Activated CD8-positive, alpha-beta memory T cell treated with anti-CD3 and anti-CD28 coated beads, Interleukin-2, amount 10 ng/mL, durations not matched to agents 7 days and 5 days (primary cell): ENCODE results near the gene IL17B. TPM values are rescaled to one million over a fixed set of nuclear protein-coding genes. Genes with fewer than 3 reads are reported as not detected.
"Not testable (repeated sequence)": the region's sequence is repeated elsewhere in the genome, so short reads cannot be mapped to it uniquely, and the experiment has no call there.

Experiments used
- ATAC-seq: fragments of 150-1000 bp; cut with Tn5 transposase; one replicate; pipeline ENCODE4 v1.10.0; 2021; ENCODE audit warnings: moderate library complexity
- CTCF ChIA-PET: fragments of 350-600 bp; sonication (Branson Sonifier 250); formaldehyde crosslinking; loops from one replicate; lab custom pipeline; 2021; ENCODE audit warnings: antibody characterized with exemption; lab: Charles Lee
- DNase-seq: peaks from one replicate; pipeline ENCODE4 v3.0.0-alpha.2; 2020
- H3K27ac Mint-ChIP-seq: one replicate; pipeline ENCODE4 v1.8.0; 2021; ENCODE audit warnings: mild to moderate bottlenecking, mixed read lengths
- H3K27me3 Mint-ChIP-seq: one replicate; pipeline ENCODE4 v1.8.0; 2021; ENCODE audit warnings: mixed read lengths
- H3K36me3 Mint-ChIP-seq: one replicate; pipeline ENCODE4 v1.8.0; 2021; ENCODE audit warnings: mild to moderate bottlenecking, mixed read lengths
- H3K4me1 Mint-ChIP-seq: one replicate; pipeline ENCODE4 v1.8.0; 2021; ENCODE audit warnings: mixed read lengths
- H3K4me3 Mint-ChIP-seq: one replicate; pipeline ENCODE4 v1.8.0; 2021; ENCODE audit warnings: mild to moderate bottlenecking, moderate library complexity, mixed read lengths
- H3K9me3 Mint-ChIP-seq: one replicate; pipeline ENCODE4 v1.8.0; 2022; ENCODE audit warnings: low read depth, mixed read lengths
- total RNA-seq, 2 experiments: library from RNA; stranded (reverse); gene quantifications; one replicate each; pipeline ENCODE4 v1.2.3, GENCODE V29; 2021

IL17B gene
- total RNA-seq, 2 experiments from 2014 or later = not detected

- no peaks in the 10 kb centered on the region for H3K36me3 Mint-ChIP-seq
- DNase-seq (no peak), ATAC-seq (no peak)
- H3K4me3 Mint-ChIP-seq = no peak overlapping the region
- no peak overlapping the region for H3K27ac Mint-ChIP-seq
- peaks cover 5% of the 10 kb centered on the region for H3K27me3 Mint-ChIP-seq
- CTCF ChIA-PET = interaction anchor here (1.5 kb wide), 1 partner anchor 32 kb away, joined by 3 read pairs; no protein-coding TSS in a partner anchor
- no peaks in the 10 kb centered on the region for H3K9me3 Mint-ChIP-seq
- H3K4me1 Mint-ChIP-seq = no peaks in the 10 kb centered on the region
Observed at GRCh38 chr5:149403923-149404745, 25.0 kb upstream of the IL17B start.

- ATAC-seq = no peak
- peaks cover 5% of the 10 kb centered on the region for H3K27me3 Mint-ChIP-seq
- CTCF ChIA-PET = no interaction called here
Observed at GRCh38 chr5:149402291-149402690, 23.2 kb upstream of the IL17B start.

GRCh38 chr5:149401051-149401450, 22.0 kb upstream of the IL17B start:
- no peaks in the 10 kb centered on the region for H3K4me1 Mint-ChIP-seq
- H3K27me3 Mint-ChIP-seq = peaks cover 5% of the 10 kb centered on the region
- no peak overlapping the region for H3K27ac Mint-ChIP-seq
- H3K9me3 Mint-ChIP-seq = no peaks in the 10 kb centered on the region
- ATAC-seq (no peak), DNase-seq (no peak)
- H3K4me3 Mint-ChIP-seq = no peak overlapping the region
- H3K36me3 Mint-ChIP-seq = no peaks in the 10 kb centered on the region
- CTCF ChIA-PET = interaction anchor here (0.8 to 1.3 kb wide), 2 partner anchors 38 to 86 kb away, joined by 3 read pairs; no protein-coding TSS in a partner anchor

More at GRCh38 chr5:149402291-149402690, 23.2 kb upstream of the IL17B start:
- Mint-ChIP-seq H3K36me3 (no peaks in the 10 kb centered on the region), H3K9me3 (no peaks in the 10 kb centered on the region), H3K4me1 (no peaks in the 10 kb centered on the region), H3K27ac (no peak overlapping the region), H3K4me3 (no peak overlapping the region)
- no peak for DNase-seq

GRCh38 chr5:149400304-149400703, 21.2 kb upstream of the IL17B start:
- Mint-ChIP-seq H3K9me3 (no peaks in the 10 kb centered on the region), H3K36me3 (no peaks in the 10 kb centered on the region), H3K4me1 (no peaks in the 10 kb centered on the region), H3K27ac (no peak overlapping the region), H3K4me3 (no peak overlapping the region), H3K27me3 (peaks cover 6% of the 10 kb centered on the region)
- no peak for DNase-seq
- ATAC-seq = no peak
- CTCF ChIA-PET = interaction anchor here (0.8 to 1.3 kb wide), 2 partner anchors 39 to 86 kb away, joined by 3 read pairs; no protein-coding TSS in a partner anchor

GRCh38 chr5:149399775-149400174, 20.7 kb upstream of the IL17B start:
- CTCF ChIA-PET = interaction anchor here (1.1 to 1.3 kb wide), 2 partner anchors 32 to 85 kb away, joined by 3 read pairs; no protein-coding TSS in a partner anchor

GRCh38 chr5:149398747-149399266, 19.7 kb upstream of the IL17B start:
- not testable (repeated sequence) for H3K9me3 Mint-ChIP-seq, H3K4me3 Mint-ChIP-seq
- CTCF ChIA-PET = interaction anchor here (1.1 kb wide), 1 partner anchor 31 kb away, joined by 3 read pairs; no protein-coding TSS in a partner anchor

More at GRCh38 chr5:149399775-149400174, 20.7 kb upstream of the IL17B start:
- peaks cover 8% of the 10 kb centered on the region for H3K27me3 Mint-ChIP-seq
- no peaks in the 10 kb centered on the region for H3K36me3 Mint-ChIP-seq
- H3K4me3 Mint-ChIP-seq = no peak overlapping the region
- ATAC-seq (no peak), DNase-seq (no peak)
- no peak overlapping the region for H3K27ac Mint-ChIP-seq
- H3K9me3 Mint-ChIP-seq = no peaks in the 10 kb centered on the region
- H3K4me1 Mint-ChIP-seq = no peaks in the 10 kb centered on the region

GRCh38 chr5:149397530-149397929, 18.4 kb upstream of the IL17B start:
- Mint-ChIP-seq H3K4me3 (no peak overlapping the region), H3K27ac (no peak overlapping the region), H3K27me3 (peaks cover 6% of the 10 kb centered on the region), H3K36me3 (no peaks in the 10 kb centered on the region), H3K9me3 (no peaks in the 10 kb centered on the region), H3K4me1 (peaks cover 3% of the 10 kb centered on the region)
- no peak for DNase-seq
- CTCF ChIA-PET = no interaction called here
- no peak for ATAC-seq

More at GRCh38 chr5:149398747-149399266, 19.7 kb upstream of the IL17B start:
- not testable (repeated sequence) for H3K27me3 Mint-ChIP-seq, H3K36me3 Mint-ChIP-seq, ATAC-seq, H3K4me1 Mint-ChIP-seq, H3K27ac Mint-ChIP-seq, DNase-seq

GRCh38 chr5:149394996-149395395, 15.9 kb upstream of the IL17B start:
- not testable (repeated sequence) for H3K36me3 Mint-ChIP-seq, ATAC-seq, H3K27ac Mint-ChIP-seq, H3K4me3 Mint-ChIP-seq, H3K27me3 Mint-ChIP-seq, H3K4me1 Mint-ChIP-seq, H3K9me3 Mint-ChIP-seq, DNase-seq
- CTCF ChIA-PET = interaction anchor here (1.4 kb wide), 1 partner anchor 15 kb away, joined by 3 read pairs; no protein-coding TSS in a partner anchor

GRCh38 chr5:149392718-149393117, 13.6 kb upstream of the IL17B start:
- H3K9me3 Mint-ChIP-seq = no peaks in the 10 kb centered on the region

GRCh38 chr5:149391524-149391923, 12.4 kb upstream of the IL17B start:
- H3K9me3 Mint-ChIP-seq = no peaks in the 10 kb centered on the region
- ATAC-seq (no peak), DNase-seq (no peak)
- CTCF ChIA-PET = interaction anchor here (0.7 kb wide), 1 partner anchor 42 kb away, joined by 3 read pairs; no protein-coding TSS in a partner anchor
- H3K27me3 Mint-ChIP-seq = peaks cover 15% of the 10 kb centered on the region
- peaks cover 3% of the 10 kb centered on the region for H3K4me1 Mint-ChIP-seq
- no peaks in the 10 kb centered on the region for H3K36me3 Mint-ChIP-seq
- H3K27ac Mint-ChIP-seq = no peak overlapping the region
- no peak overlapping the region for H3K4me3 Mint-ChIP-seq

More at GRCh38 chr5:149392718-149393117, 13.6 kb upstream of the IL17B start:
- Mint-ChIP-seq H3K36me3 (no peaks in the 10 kb centered on the region), H3K27me3 (peaks cover 15% of the 10 kb centered on the region), H3K4me3 (no peak overlapping the region), H3K27ac (no peak overlapping the region), H3K4me1 (peaks cover 3% of the 10 kb centered on the region)
- DNase-seq (no peak), ATAC-seq (peak; percentile 60)
- CTCF ChIA-PET = no interaction called here

GRCh38 chr5:149391076-149391475, 12.0 kb upstream of the IL17B start:
- not testable (repeated sequence) for H3K4me1 Mint-ChIP-seq, H3K27ac Mint-ChIP-seq, ATAC-seq, H3K36me3 Mint-ChIP-seq, H3K9me3 Mint-ChIP-seq, H3K4me3 Mint-ChIP-seq, DNase-seq
- peaks cover 15% of the 10 kb centered on the region for H3K27me3 Mint-ChIP-seq
- CTCF ChIA-PET = interaction anchor here (0.7 to 0.8 kb wide), 2 partner anchors 10 to 43 kb away, joined by 3 to 4 read pairs; no protein-coding TSS in a partner anchor

GRCh38 chr5:149389552-149390495, 10.7 kb upstream of the IL17B start:
- CTCF ChIA-PET = interaction anchor here (0.6 to 1.4 kb wide), 4 partner anchors 9 to 22 kb away, joined by 3 to 4 read pairs (median 3); no protein-coding TSS in a partner anchor
- peaks cover 12% of the 10 kb centered on the region for H3K27me3 Mint-ChIP-seq
- DNase-seq = no peak
- H3K4me1 Mint-ChIP-seq = peaks cover 3% of the 10 kb centered on the region
- no peaks in the 10 kb centered on the region for H3K36me3 Mint-ChIP-seq
- no peak for ATAC-seq
- no peak overlapping the region for H3K27ac Mint-ChIP-seq
- H3K4me3 Mint-ChIP-seq = no peak overlapping the region
- H3K9me3 Mint-ChIP-seq = no peaks in the 10 kb centered on the region
